ENCODE results near the gene JOSD1. TPM values are rescaled to one million over a fixed set of nuclear protein-coding genes. Genes with fewer than 3 reads are reported as not detected.

The JOSD1 gene
- total and polyA plus RNA-seq, 2 donors (not counting 3 experiments of a cell fraction or from before 2014, with no cell fraction given), result 61.7 to 73.1 TPM

- no peaks in the 10 kb centered on the region for H3K9me1 ChIP-seq (replicated peaks; ENCODE audit: control insufficient read depth, extremely low read depth, insufficient read depth, low read length)
- H3K4me1 ChIP-seq (ENCODE audit: control insufficient read depth, extremely low read depth, insufficient read depth, low read length), result no peaks in the 10 kb centered on the region
- DNase-seq (ENCODE audit: low read depth, low spot score), result no peak
- H3K27ac ChIP-seq (ENCODE audit: insufficient read depth, low read depth, low read length), result no peak overlapping the region
- H4K20me1 ChIP-seq (replicated peaks; ENCODE audit: control insufficient read depth, extremely low read depth, insufficient read depth, low read length), result no peaks in the 10 kb centered on the region
- H3K9me3 ChIP-seq (replicated peaks; ENCODE audit: control insufficient read depth, insufficient read depth, low read length), result no peaks in the 10 kb centered on the region
- H3K27me3 ChIP-seq (ENCODE audit: control insufficient read depth in 2 of 2, insufficient read depth in 2 of 2, low read length in 2 of 2), result no peaks in the 10 kb centered on the region
- no peak overlapping the region for H2AFZ ChIP-seq (ENCODE audit: low read depth, low read length)
- POLR2A ChIA-PET, result no interaction called here
- no peak for FAIRE-seq
- no peaks in the 10 kb centered on the region for H3K36me3 ChIP-seq (ENCODE audit: control insufficient read depth in 2 of 2, extremely low read depth in 1 of 2, insufficient read depth in 2 of 2, low read length in 2 of 2)
- BruUV-seq (replicated peaks), result no TSS peak
- H3K79me2 ChIP-seq (ENCODE audit: control insufficient read depth, insufficient read depth, low read length), result no peaks in the 10 kb centered on the region
- no peak for TF ChIP-seq POLR2AphosphoS5 (IDR thresholded peaks at IDR 0.05; ENCODE audit: insufficient read depth, low read depth, low read length)
- TF ChIP-seq MYC (IDR thresholded peaks at IDR 0.05; ENCODE audit: low read depth, low read length), result no peak
- TF ChIP-seq EZH2 (IDR thresholded peaks at IDR 0.05; ENCODE audit: borderline replicate concordance, low read depth, low read length, severe bottlenecking), result no peak
- TF ChIP-seq, protein P1, sequence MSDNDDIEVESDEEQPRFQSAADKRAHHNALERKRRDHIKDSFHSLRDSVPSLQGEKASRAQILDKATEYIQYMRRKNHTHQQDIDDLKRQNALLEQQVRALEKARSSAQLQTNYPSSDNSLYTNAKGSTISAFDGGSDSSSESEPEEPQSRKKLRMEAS (IDR thresholded peaks at IDR 0.05; ENCODE audit: insufficient read depth, insufficient read length), result no peak
- TF ChIP-seq, protein P2, sequence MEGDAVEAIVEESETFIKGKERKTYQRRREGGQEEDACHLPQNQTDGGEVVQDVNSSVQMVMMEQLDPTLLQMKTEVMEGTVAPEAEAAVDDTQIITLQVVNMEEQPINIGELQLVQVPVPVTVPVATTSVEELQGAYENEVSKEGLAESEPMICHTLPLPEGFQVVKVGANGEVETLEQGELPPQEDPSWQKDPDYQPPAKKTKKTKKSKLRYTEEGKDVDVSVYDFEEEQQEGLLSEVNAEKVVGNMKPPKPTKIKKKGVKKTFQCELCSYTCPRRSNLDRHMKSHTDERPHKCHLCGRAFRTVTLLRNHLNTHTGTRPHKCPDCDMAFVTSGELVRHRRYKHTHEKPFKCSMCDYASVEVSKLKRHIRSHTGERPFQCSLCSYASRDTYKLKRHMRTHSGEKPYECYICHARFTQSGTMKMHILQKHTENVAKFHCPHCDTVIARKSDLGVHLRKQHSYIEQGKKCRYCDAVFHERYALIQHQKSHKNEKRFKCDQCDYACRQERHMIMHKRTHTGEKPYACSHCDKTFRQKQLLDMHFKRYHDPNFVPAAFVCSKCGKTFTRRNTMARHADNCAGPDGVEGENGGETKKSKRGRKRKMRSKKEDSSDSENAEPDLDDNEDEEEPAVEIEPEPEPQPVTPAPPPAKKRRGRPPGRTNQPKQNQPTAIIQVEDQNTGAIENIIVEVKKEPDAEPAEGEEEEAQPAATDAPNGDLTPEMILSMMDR (IDR thresholded peaks at IDR 0.05; ENCODE audit: extremely low read depth in 1 of 2, insufficient read depth in 1 of 2, low read depth in 1 of 2, low read length in 2 of 2), result no peak
- TF ChIP-seq FOS (IDR thresholded peaks at IDR 0.05; ENCODE audit: borderline replicate concordance, insufficient read depth, low read length), result no peak
- TF ChIP-seq GATA2 (IDR thresholded peaks at IDR 0.05; ENCODE audit: insufficient read depth, insufficient read length, low read depth, low read length), result no peak
- TF ChIP-seq JUN (IDR thresholded peaks at IDR 0.05; ENCODE audit: borderline replicate concordance, insufficient read depth, insufficient read length, low read depth), result no peak
- TF ChIP-seq POLR2A (IDR thresholded peaks at IDR 0.05; ENCODE audit: low read depth, low read length), result no peak
- no peak overlapping the region for H3K9ac ChIP-seq (replicated peaks; ENCODE audit: extremely low read depth, insufficient read depth, low read length)
- CTCF ChIA-PET, result no interaction called here
- dilution Hi-C loops (cut with MboI; ENCODE audit: extremely low pct_ligation_motif_present, low sequenced_read_pairs), result no loop called here
- H3K4me2 ChIP-seq (ENCODE audit: insufficient read depth, low read length), result no peak overlapping the region
- intact Hi-C loops (cut with micrococcal nuclease), result no loop called here
- no peak overlapping the region for H3K4me3 ChIP-seq (replicated peaks in 1 of 3; ENCODE audit: insufficient read depth in 1 of 3, low read depth in 1 of 3, low read length in 3 of 3)
Observed at GRCh38 chr22:38641476-38642040, 59.2 kb downstream of the JOSD1 start.
